GM12875 (cell line): Measurements from ENCODE around the gene CDH20.

Experiments
- H3K4me3 ChIP-seq: one replicate; pipeline ENCODE4 v1.5.1; 2011; ENCODE audit warnings: low read depth, low read length, control low read depth
- TF ChIP-seq, protein P1 (sequence below): IDR thresholded peaks from 2 replicates; pipeline ENCODE4 v1.5.1; 2011; ENCODE audit warnings: low read depth, mild to moderate bottlenecking, control low read depth, inconsistent platforms, low read length, moderate library complexity, borderline replicate concordance; ENCODE audit not compliant: insufficient read depth

The CDH20 gene

DNA sequence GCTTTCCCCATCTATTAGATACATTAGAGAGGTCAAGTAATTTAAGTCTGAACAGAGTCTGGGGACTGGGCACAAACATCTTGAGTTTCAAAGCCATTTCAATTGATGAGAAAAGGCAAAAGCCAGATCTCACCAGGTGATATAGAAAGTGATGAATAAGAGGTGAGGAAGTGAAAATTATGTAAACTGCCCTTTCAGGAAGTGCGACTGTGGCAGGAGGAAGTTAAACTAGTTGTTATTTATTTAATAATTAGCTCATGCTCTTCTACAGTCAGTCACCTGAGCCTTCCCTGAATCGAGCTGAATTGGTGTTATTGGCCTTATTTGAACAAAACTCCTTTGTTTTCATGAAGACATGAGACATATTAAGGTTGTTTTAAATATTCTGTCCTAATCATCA, 115.1 kb downstream of the CDH20 start:
- TF ChIP-seq, protein P1, sequence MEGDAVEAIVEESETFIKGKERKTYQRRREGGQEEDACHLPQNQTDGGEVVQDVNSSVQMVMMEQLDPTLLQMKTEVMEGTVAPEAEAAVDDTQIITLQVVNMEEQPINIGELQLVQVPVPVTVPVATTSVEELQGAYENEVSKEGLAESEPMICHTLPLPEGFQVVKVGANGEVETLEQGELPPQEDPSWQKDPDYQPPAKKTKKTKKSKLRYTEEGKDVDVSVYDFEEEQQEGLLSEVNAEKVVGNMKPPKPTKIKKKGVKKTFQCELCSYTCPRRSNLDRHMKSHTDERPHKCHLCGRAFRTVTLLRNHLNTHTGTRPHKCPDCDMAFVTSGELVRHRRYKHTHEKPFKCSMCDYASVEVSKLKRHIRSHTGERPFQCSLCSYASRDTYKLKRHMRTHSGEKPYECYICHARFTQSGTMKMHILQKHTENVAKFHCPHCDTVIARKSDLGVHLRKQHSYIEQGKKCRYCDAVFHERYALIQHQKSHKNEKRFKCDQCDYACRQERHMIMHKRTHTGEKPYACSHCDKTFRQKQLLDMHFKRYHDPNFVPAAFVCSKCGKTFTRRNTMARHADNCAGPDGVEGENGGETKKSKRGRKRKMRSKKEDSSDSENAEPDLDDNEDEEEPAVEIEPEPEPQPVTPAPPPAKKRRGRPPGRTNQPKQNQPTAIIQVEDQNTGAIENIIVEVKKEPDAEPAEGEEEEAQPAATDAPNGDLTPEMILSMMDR: no peak
- H3K4me3 ChIP-seq: no peak overlapping the region

- TF ChIP-seq, protein P1: no peak
- no peak overlapping the region for H3K4me3 ChIP-seq
Observed at GRCh38 chr18:61459896-61460648, 126.8 kb downstream of the CDH20 start.

GRCh38 chr18:61464551-61465142, 131.4 kb downstream of the CDH20 start:
- no peak overlapping the region for H3K4me3 ChIP-seq
- TF ChIP-seq, protein P1: no peak

- TF ChIP-seq, protein P1: no peak
- H3K4me3 ChIP-seq: no peak overlapping the region
Observed at GRCh38 chr18:61466736-61467135, 133.5 kb downstream of the CDH20 start.

DNA sequence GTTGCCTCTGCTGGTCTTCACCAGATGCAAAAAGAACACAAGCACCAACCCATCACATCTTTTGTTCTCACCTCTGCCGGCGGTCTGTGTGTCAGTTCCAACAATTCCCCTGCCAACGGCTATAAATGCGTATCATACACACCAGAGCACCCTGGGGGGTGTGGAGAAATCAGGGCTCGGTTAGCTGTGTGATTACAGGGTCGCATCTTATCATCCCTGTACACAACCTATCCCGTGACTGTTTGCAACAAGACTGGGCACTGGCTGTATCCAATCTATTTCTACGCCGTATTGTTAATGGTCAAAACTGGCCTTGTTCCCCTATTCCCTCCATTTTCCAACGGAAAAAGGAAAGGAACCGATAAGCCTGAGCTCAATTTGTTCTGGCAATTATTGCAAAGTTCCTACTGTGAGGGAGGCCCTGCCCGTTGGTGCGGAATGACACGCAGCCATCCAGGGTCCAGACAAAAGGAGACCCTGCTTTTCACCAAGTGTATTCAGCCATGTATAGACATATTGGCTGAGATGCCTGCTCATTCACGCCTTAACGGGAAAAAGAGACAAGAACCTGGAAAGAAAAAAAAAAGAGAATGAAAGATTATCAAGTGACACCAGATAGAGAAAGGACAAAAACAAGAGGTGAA, 136.9 kb downstream of the CDH20 start:
- TF ChIP-seq, protein P1: no peak
- H3K4me3 ChIP-seq: no peak overlapping the region

GRCh38 chr18:61471541-61471940, 138.3 kb downstream of the CDH20 start:
- TF ChIP-seq, protein P1: no peak
- H3K4me3 ChIP-seq: no peak overlapping the region
